K562 (cell line): ENCODE results near the gene ROBO3. TPM values are rescaled to one million over a fixed set of nuclear protein-coding genes. Genes with fewer than 3 reads are reported as not detected.

Source experiments
- AFF4 ChIP-seq: sonication (generic); formaldehyde crosslinking; IDR thresholded peaks from 2 replicates; pipeline ENCODE4 v1.8.0; 2023; ENCODE audit warnings: mild to moderate bottlenecking, missing genetic modification reagents
- HOXB6 ChIP-seq: fragments of 250-450 bp; sonication (Bioruptor Pico); IDR thresholded peaks from 2 replicates; pipeline ENCODE4 v1.5.1; 2022; ENCODE audit warnings: mild to moderate bottlenecking, borderline replicate concordance
- RREB1 ChIP-seq: fragments of 250-450 bp; sonication (Bioruptor Pico); IDR thresholded peaks from 2 replicates; pipeline ENCODE4 v1.4.0; 2020
- TEAD1 ChIP-seq, 2 experiments: fragments of 450-650 bp in 1 of 2; sonication (generic) in 1 of 2; formaldehyde crosslinking; IDR thresholded peaks; 2 replicates each; pipeline versions ENCODE4 v1.4.0 to v1.8.0; 2020 to 2022; ENCODE audit warnings: mild to moderate bottlenecking in 2 of 2, missing genetic modification reagents in 1 of 2
- USF1 ChIP-seq: sonication (generic); formaldehyde crosslinking; IDR thresholded peaks from 2 replicates; pipeline ENCODE4 v1.9.0; 2022; ENCODE audit warnings: mild to moderate bottlenecking, missing genetic modification reagents
- polyA plus RNA-seq, 8 experiments: library from polyadenylated mRNA; depleted of rRNA in 4 of 8; stranded (reverse) in 5 of 8; unstranded in 3 of 8; fragments of >200 nt; fragmentation: Nextera tagmentation in 2 of 8; fragmentation: Illumina TruSeq in 1 of 8; extraction: Ambion mirVana in 2 of 8; extraction: Trizol in 1 of 8; gene quantifications; 2 replicates each; pipeline versions ENCODE4 v1.2.1 to v1.2.3, GENCODE V29; 2011 to 2014; ENCODE audit warnings: inconsistent platforms in 1 of 8, missing spikeins in 1 of 8
- total RNA-seq, 7 experiments: library from RNA; depleted of rRNA in 6 of 7; stranded (reverse); fragments of >200 nt in 6 of 7; fragmentation: Illumina TruSeq in 2 of 7; extraction: Trizol in 2 of 7; gene quantifications; 2 replicates each; pipeline versions ENCODE4 v1.2.1 to v1.2.3, GENCODE V29; 2011 to 2021; ENCODE audit warnings: low replicate concordance in 1 of 7

Gene ROBO3
- total and polyA plus RNA-seq, 9 of the 15 experiments (the other 6 are each of a cell fraction or from before 2014, with no cell fraction given): 0.29 to 1.4 (median 0.97) TPM; not detected in 2

GRCh38 chr11:124928942-124929665 lies 63.9 kb downstream of the ROBO3 start (continued):
- TF ChIP-seq AFF4 (CRISPR knock-in tag): no peak
- TF ChIP-seq TEAD1 (CRISPR knock-in tag; IDR thresholded peaks at IDR 0.05): no peak
- TF ChIP-seq RREB1: no peak
- TF ChIP-seq USF1 (CRISPR knock-in tag): no peak
- TF ChIP-seq HOXB6: no peak
